ENCODE measurements around the gene SPN. TPM values are rescaled to one million over a fixed set of nuclear protein-coding genes. Genes with fewer than 3 reads are reported as not detected.

Gene SPN
- total RNA-seq, 1 experiment from 2014 or later: 1.3 TPM

GRCh38 chr16:29697391-29697790 is 34.3 kb downstream of the SPN start:
- ATAC-seq (no peak), DNase-seq (ENCODE audit: low read depth, low spot score) (no peak)
- POLR2A ChIA-PET: no interaction called here
- H3K4me3 ChIP-seq (ENCODE audit: low read depth in 2 of 2, low read length in 2 of 2): no peak overlapping the region
- in situ Hi-C loops (cut with HindIII; ENCODE audit: low pct_unique_long_range_greater_than_20kb, low sequenced_read_pairs): no loop called here
- intact Hi-C loops (cut with micrococcal nuclease; ENCODE audit: unreplicated experiment): loop anchor here (10.0 kb wide), 1 partner anchor 117 kb away; the partner anchor contains the start of genes PAGR1 and PRRT2
- H3K9me3 ChIP-seq (ENCODE audit: control insufficient read depth, insufficient read depth, low read depth, low read length): no peaks in the 10 kb centered on the region
- no peak overlapping the region for H3K27ac ChIP-seq (ENCODE audit: low read length)
- TF ChIP-seq, protein P1, sequence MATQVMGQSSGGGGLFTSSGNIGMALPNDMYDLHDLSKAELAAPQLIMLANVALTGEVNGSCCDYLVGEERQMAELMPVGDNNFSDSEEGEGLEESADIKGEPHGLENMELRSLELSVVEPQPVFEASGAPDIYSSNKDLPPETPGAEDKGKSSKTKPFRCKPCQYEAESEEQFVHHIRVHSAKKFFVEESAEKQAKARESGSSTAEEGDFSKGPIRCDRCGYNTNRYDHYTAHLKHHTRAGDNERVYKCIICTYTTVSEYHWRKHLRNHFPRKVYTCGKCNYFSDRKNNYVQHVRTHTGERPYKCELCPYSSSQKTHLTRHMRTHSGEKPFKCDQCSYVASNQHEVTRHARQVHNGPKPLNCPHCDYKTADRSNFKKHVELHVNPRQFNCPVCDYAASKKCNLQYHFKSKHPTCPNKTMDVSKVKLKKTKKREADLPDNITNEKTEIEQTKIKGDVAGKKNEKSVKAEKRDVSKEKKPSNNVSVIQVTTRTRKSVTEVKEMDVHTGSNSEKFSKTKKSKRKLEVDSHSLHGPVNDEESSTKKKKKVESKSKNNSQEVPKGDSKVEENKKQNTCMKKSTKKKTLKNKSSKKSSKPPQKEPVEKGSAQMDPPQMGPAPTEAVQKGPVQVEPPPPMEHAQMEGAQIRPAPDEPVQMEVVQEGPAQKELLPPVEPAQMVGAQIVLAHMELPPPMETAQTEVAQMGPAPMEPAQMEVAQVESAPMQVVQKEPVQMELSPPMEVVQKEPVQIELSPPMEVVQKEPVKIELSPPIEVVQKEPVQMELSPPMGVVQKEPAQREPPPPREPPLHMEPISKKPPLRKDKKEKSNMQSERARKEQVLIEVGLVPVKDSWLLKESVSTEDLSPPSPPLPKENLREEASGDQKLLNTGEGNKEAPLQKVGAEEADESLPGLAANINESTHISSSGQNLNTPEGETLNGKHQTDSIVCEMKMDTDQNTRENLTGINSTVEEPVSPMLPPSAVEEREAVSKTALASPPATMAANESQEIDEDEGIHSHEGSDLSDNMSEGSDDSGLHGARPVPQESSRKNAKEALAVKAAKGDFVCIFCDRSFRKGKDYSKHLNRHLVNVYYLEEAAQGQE (IDR thresholded peaks at IDR 0.05; ENCODE audit: insufficient read depth in 1 of 2, low read depth in 2 of 2, low read length in 1 of 2): no peak
- TF ChIP-seq SIN3A (IDR thresholded peaks at IDR 0.05; ENCODE audit: borderline replicate concordance, insufficient read depth, low read depth, low read length) (no peak), POLR2AphosphoS5 (IDR thresholded peaks at IDR 0.05; ENCODE audit: low read depth, low read length) (no peak), CTCF (IDR thresholded peaks at IDR 0.05) (no peak), TCF7L2 (IDR thresholded peaks at IDR 0.05; ENCODE audit: low read depth, low read length) (no peak)
- H3K27me3 ChIP-seq (ENCODE audit: control insufficient read depth, insufficient read depth, low read length): no peaks in the 10 kb centered on the region
- CTCF ChIA-PET: no interaction called here
- H3K36me3 ChIP-seq (ENCODE audit: control insufficient read depth, insufficient read depth, low read length): no peaks in the 10 kb centered on the region
- no peaks in the 10 kb centered on the region for H3K4me1 ChIP-seq (ENCODE audit: control insufficient read depth, insufficient read depth, low read length)
- no TSS peak for BruUV-seq (replicated peaks)

GRCh38 chr16:29698042-29698441 is 35.0 kb downstream of the SPN start:
- no peaks in the 10 kb centered on the region for H3K4me1 ChIP-seq (ENCODE audit: control insufficient read depth, insufficient read depth, low read length)
- TSS peak; percentile 98 for BruUV-seq (replicated peaks)
- no peaks in the 10 kb centered on the region for H3K9me3 ChIP-seq (ENCODE audit: control insufficient read depth, insufficient read depth, low read depth, low read length)
- in situ Hi-C loops (cut with HindIII; ENCODE audit: low pct_unique_long_range_greater_than_20kb, low sequenced_read_pairs): no loop called here
- DNase-seq (ENCODE audit: low read depth, low spot score) (no peak), ATAC-seq (no peak)
- ChIA-PET POLR2A (interaction anchor here (0.6 kb wide), 1 partner anchor 99 kb away, joined by 3 read pairs; no protein-coding TSS in a partner anchor), CTCF (interaction anchor here (1.1 kb wide), 1 partner anchor 22 kb away, joined by 3 read pairs; no protein-coding TSS in a partner anchor)
- H3K27ac ChIP-seq (ENCODE audit: low read length): no peak overlapping the region
- TF ChIP-seq CTCF (IDR thresholded peaks at IDR 0.05) (no peak), POLR2AphosphoS5 (IDR thresholded peaks at IDR 0.05; ENCODE audit: low read depth, low read length) (no peak), SIN3A (IDR thresholded peaks at IDR 0.05; ENCODE audit: borderline replicate concordance, insufficient read depth, low read depth, low read length) (no peak), TCF7L2 (IDR thresholded peaks at IDR 0.05; ENCODE audit: low read depth, low read length) (no peak)
- TF ChIP-seq, protein P1 (IDR thresholded peaks at IDR 0.05; ENCODE audit: insufficient read depth in 1 of 2, low read depth in 2 of 2, low read length in 1 of 2): no peak
- intact Hi-C loops (cut with micrococcal nuclease; ENCODE audit: unreplicated experiment): loop anchor here (10.0 kb wide), 1 partner anchor 117 kb away; the partner anchor contains the start of genes PAGR1 and PRRT2
- H3K27me3 ChIP-seq (ENCODE audit: control insufficient read depth, insufficient read depth, low read length): no peaks in the 10 kb centered on the region
- no peaks in the 10 kb centered on the region for H3K36me3 ChIP-seq (ENCODE audit: control insufficient read depth, insufficient read depth, low read length)
- no peak overlapping the region for H3K4me3 ChIP-seq (ENCODE audit: low read depth in 2 of 2, low read length in 2 of 2)
